Duodenal mucosa (tissue), 2 donors: ENCODE data around the gene USP7.

Experiments used
- H3K27ac ChIP-seq: one replicate; pipeline ENCODE4 v1.7.0; 2013; ENCODE audit warnings: low read depth, low read length
- H3K27me3 ChIP-seq, 2 donors: one replicate each; pipeline ENCODE4 v1.7.0; 2013; ENCODE audit warnings: low read length in 2 of 2, control low read depth in 1 of 2; ENCODE audit not compliant: insufficient read depth in 2 of 2, control insufficient read depth in 1 of 2
- H3K36me3 ChIP-seq, 2 donors: one replicate each; pipeline ENCODE4 v1.7.0; 2013; ENCODE audit warnings: low read length in 2 of 2, control low read depth in 1 of 2; ENCODE audit not compliant: insufficient read depth in 2 of 2, control insufficient read depth in 1 of 2
- H3K4me1 ChIP-seq, 2 donors: one replicate each; pipeline ENCODE4 v1.7.0; 2013; ENCODE audit warnings: low read length in 2 of 2, control low read depth in 1 of 2; ENCODE audit not compliant: insufficient read depth in 2 of 2, control insufficient read depth in 1 of 2
- H3K4me3 ChIP-seq, 2 donors: one replicate each; pipeline ENCODE4 v1.7.0; 2013; ENCODE audit warnings: low read length in 2 of 2, low read depth in 1 of 2
- H3K9ac ChIP-seq, 2 donors: one replicate each; pipeline ENCODE4 v1.7.0; 2013; ENCODE audit warnings: low read length in 2 of 2, low read depth in 1 of 2
- H3K9me3 ChIP-seq, 2 donors: one replicate each; pipeline ENCODE4 v1.7.0; 2013; ENCODE audit warnings: low read length in 2 of 2, control low read depth in 1 of 2; ENCODE audit not compliant: control insufficient read depth in 1 of 2

Gene USP7

GRCh38 chr16:8864480-8865110 lies 99.1 kb downstream of the USP7 start:
- Histone ChIP-seq H3K36me3 (peaks cover 0 to 3% of the 10 kb centered on the region in 2 donors), H3K27ac (no peak overlapping the region), H3K9me3 (no peaks in the 10 kb centered on the region), H3K4me3 (peak overlapping the region in 1 of 2 donors; percentile 24), H3K9ac (no peak overlapping the region), H3K27me3 (no peaks in the 10 kb centered on the region), H3K4me1 (peaks cover 53 to 55% of the 10 kb centered on the region in 2 donors)

GRCh38 chr16:8863594-8864424 lies 99.9 kb downstream of the USP7 start:
- peak overlapping the region; percentile 44 for H3K27ac ChIP-seq
- no peaks in the 10 kb centered on the region for H3K9me3 ChIP-seq
- peaks cover 0 to 11% of the 10 kb centered on the region in 2 donors for H3K36me3 ChIP-seq
- peaks cover 50 to 55% of the 10 kb centered on the region in 2 donors for H3K4me1 ChIP-seq
- H3K4me3 ChIP-seq: peak overlapping the region; percentile 24 to 46
- no peaks in the 10 kb centered on the region for H3K27me3 ChIP-seq
- H3K9ac ChIP-seq: peak overlapping the region in 1 of 2 donors; percentile 32

- Histone ChIP-seq H3K36me3 (peaks cover 0 to 21% of the 10 kb centered on the region in 2 donors), H3K27ac (no peak overlapping the region), H3K9ac (no peak overlapping the region), H3K27me3 (no peaks in the 10 kb centered on the region), H3K4me3 (no peak overlapping the region), H3K9me3 (no peaks in the 10 kb centered on the region), H3K4me1 (peaks cover 45 to 50% of the 10 kb centered on the region in 2 donors)
These were observed 101.2 kb downstream of the USP7 start for GRCh38 chr16:8862309-8863130.

- Histone ChIP-seq H3K9me3 (no peaks in the 10 kb centered on the region), H3K9ac (no peak overlapping the region), H3K27ac (no peak overlapping the region), H3K4me1 (peaks cover 39 to 42% of the 10 kb centered on the region in 2 donors), H3K27me3 (no peaks in the 10 kb centered on the region), H3K4me3 (no peak overlapping the region), H3K36me3 (peaks cover 0 to 22% of the 10 kb centered on the region in 2 donors)
These were observed 102.0 kb downstream of the USP7 start for GRCh38 chr16:8861563-8862308.

- peaks cover 4 to 37% of the 10 kb centered on the region in 2 donors for H3K36me3 ChIP-seq
- H3K27me3 ChIP-seq: no peaks in the 10 kb centered on the region
- peak overlapping the region; percentile 30 for H3K27ac ChIP-seq
- no peaks in the 10 kb centered on the region for H3K9me3 ChIP-seq
- peaks cover 28 to 30% of the 10 kb centered on the region in 2 donors for H3K4me1 ChIP-seq
- H3K9ac ChIP-seq: no peak overlapping the region
- no peak overlapping the region for H3K4me3 ChIP-seq
These were observed 103.5 kb downstream of the USP7 start for GRCh38 chr16:8859913-8860881.

GRCh38 chr16:8858994-8859912 lies 104.5 kb downstream of the USP7 start:
- Histone ChIP-seq H3K9ac (no peak overlapping the region), H3K27ac (no peak overlapping the region), H3K4me1 (peaks cover 19 to 23% of the 10 kb centered on the region in 2 donors), H3K27me3 (no peaks in the 10 kb centered on the region), H3K9me3 (no peaks in the 10 kb centered on the region), H3K36me3 (peaks cover 12 to 46% of the 10 kb centered on the region in 2 donors), H3K4me3 (no peak overlapping the region)

- Histone ChIP-seq H3K36me3 (peaks cover 30 to 70% of the 10 kb centered on the region in 2 donors), H3K4me3 (no peak overlapping the region), H3K9ac (no peak overlapping the region), H3K27me3 (no peaks in the 10 kb centered on the region), H3K27ac (no peak overlapping the region), H3K4me1 (no peaks in the 10 kb centered on the region), H3K9me3 (no peaks in the 10 kb centered on the region)
These were observed 107.7 kb downstream of the USP7 start for GRCh38 chr16:8855972-8856371.

GRCh38 chr16:8855051-8855786 lies 108.5 kb downstream of the USP7 start:
- Histone ChIP-seq H3K27me3 (no peaks in the 10 kb centered on the region), H3K27ac (no peak overlapping the region), H3K9ac (no peak overlapping the region), H3K36me3 (peaks cover 33 to 75% of the 10 kb centered on the region in 2 donors), H3K4me1 (peaks cover 3 to 5% of the 10 kb centered on the region in 2 donors), H3K4me3 (no peak overlapping the region), H3K9me3 (no peaks in the 10 kb centered on the region)
